Mucosa of descending colon (tissue), 3 donors: Measurements from ENCODE around the gene CPNE5. TPM values are rescaled to one million over a fixed set of nuclear protein-coding genes. Genes with fewer than 3 reads are reported as not detected.

Source experiments
- ATAC-seq: fragments of 200-7000 bp; cut with Tn5 transposase; one replicate; pipeline ENCODE4 v1.9.1; 2020; ENCODE audit warnings: mild to moderate bottlenecking, moderate library complexity
- DNase-seq, 3 donors: peaks; one replicate each; pipeline ENCODE4 v3.0.0-alpha.2; 2020
- H3K36me3 ChIP-seq: fragments of 200-600 bp; one replicate; pipeline ENCODE4 v1.8.0; 2021; ENCODE audit warnings: low read depth, mild to moderate bottlenecking
- H3K4me1 ChIP-seq: fragments of 200-600 bp; one replicate; pipeline ENCODE4 v1.8.0; 2021; ENCODE audit warnings: low read depth, mild to moderate bottlenecking
- H3K4me3 ChIP-seq: fragments of 200-600 bp; one replicate; pipeline ENCODE4 v1.8.0; 2021; ENCODE audit warnings: mild to moderate bottlenecking
- H3K9me3 ChIP-seq: fragments of 200-600 bp; one replicate; pipeline ENCODE4 v1.8.0; 2021; ENCODE audit warnings: mild to moderate bottlenecking
- CTCF ChIP-seq: fragments of 200-600 bp; IDR thresholded peaks from one replicate; pipeline ENCODE4 v1.8.0; 2022; ENCODE audit warnings: antibody characterized with exemption, mild to moderate bottlenecking
- intact Hi-C, 2 donors: fragments of 100-400 bp; cut with DNase I in 1 of 2; cut with micrococcal nuclease in 1 of 2; formaldehyde crosslinking; loops; one replicate each; pipeline versions ENCODE4 v1.11.0 to v1.11.1; 2022; cut with DNase I, micrococcal nuclease
- total RNA-seq, 3 donors: library from RNA; stranded (reverse); fragmentation: NEBNext Ultra II Directional in 2 of 3; extraction: Animal tissue kit (Norgen Biotek cat#: 25700) in 2 of 3; gene quantifications; one replicate each; pipeline versions ENCODE4 v1.2.1 to v1.2.4, GENCODE V29; 2021 to 2023
- donor health status: DM: no; HTN: no; CAD: no; lungs with moderate emphysema.
- donor health status: DM: no; HTN: no; CAD: no.
- donor health status: DM: no; HTN: yes; CAD: no.

Gene CPNE5
- total RNA-seq, 3 donors from 2014 or later: 4.7 to 15.2 (median 6.1) TPM

GRCh38 chr6:36884610-36885009, 45.4 kb upstream of the CPNE5 start:
- no peak for TF ChIP-seq CTCF
- no peak overlapping the region for H3K4me3 ChIP-seq
- ATAC-seq (no peak), DNase-seq (no peak)
- no peaks in the 10 kb centered on the region for H3K36me3 ChIP-seq
- intact Hi-C loops: loop anchor here (5.0 to 10.0 kb wide), 2 partner anchors 100 to 133 kb away; partner anchors contain the start of gene MTCH1 (in 1 of the 2)
- peaks cover 9% of the 10 kb centered on the region for H3K4me1 ChIP-seq
- H3K9me3 ChIP-seq: no peaks in the 10 kb centered on the region

DNA sequence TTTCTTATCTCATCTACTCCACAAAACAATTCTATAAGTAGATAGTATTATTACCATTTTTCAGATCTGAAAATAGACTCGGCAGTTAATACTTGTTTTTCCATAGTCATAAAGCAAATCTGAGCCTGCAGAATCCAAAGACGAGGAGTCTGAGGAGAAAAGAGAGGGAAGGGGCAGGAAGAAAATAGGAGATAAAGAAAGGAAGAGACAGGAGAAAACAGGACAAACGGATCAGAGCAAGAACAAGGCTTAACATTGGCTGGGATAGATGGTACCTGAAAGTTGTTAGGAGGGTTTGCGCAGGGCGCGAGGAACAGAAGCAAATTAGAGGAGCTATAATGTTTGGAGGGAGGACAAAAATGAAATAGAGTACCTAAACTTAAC, 36.0 kb upstream of the CPNE5 start:
- H3K9me3 ChIP-seq: no peaks in the 10 kb centered on the region
- DNase-seq (no peak), ATAC-seq (no peak)
- TF ChIP-seq CTCF: no peak
- peaks cover 8% of the 10 kb centered on the region for H3K4me1 ChIP-seq
- H3K36me3 ChIP-seq: no peaks in the 10 kb centered on the region
- intact Hi-C loops: no loop called here
- H3K4me3 ChIP-seq: peak overlapping the region; percentile 58

- H3K4me3 ChIP-seq: peak within 1 kb of the TSS; percentile 58
- ATAC-seq: peak; percentile 92
- no peaks in the 10 kb centered on the region for H3K9me3 ChIP-seq
- TF ChIP-seq CTCF: no peak
- intact Hi-C loops: no loop called here
- DNase-seq: peak; percentile 84 to 87 (median 86)
- no peaks in the 10 kb centered on the region for H3K36me3 ChIP-seq
- H3K4me1 ChIP-seq: peaks cover 8% of the 10 kb centered on the region
These were observed 35.4 kb upstream of the CPNE5 start, which contains the start of gene PPIL1 for GRCh38 chr6:36874443-36875249. TSS of gene PPIL1 (minus strand) at chr6:36874803. CDS start at chr6:36874772, 31 bp downstream.

DNA sequence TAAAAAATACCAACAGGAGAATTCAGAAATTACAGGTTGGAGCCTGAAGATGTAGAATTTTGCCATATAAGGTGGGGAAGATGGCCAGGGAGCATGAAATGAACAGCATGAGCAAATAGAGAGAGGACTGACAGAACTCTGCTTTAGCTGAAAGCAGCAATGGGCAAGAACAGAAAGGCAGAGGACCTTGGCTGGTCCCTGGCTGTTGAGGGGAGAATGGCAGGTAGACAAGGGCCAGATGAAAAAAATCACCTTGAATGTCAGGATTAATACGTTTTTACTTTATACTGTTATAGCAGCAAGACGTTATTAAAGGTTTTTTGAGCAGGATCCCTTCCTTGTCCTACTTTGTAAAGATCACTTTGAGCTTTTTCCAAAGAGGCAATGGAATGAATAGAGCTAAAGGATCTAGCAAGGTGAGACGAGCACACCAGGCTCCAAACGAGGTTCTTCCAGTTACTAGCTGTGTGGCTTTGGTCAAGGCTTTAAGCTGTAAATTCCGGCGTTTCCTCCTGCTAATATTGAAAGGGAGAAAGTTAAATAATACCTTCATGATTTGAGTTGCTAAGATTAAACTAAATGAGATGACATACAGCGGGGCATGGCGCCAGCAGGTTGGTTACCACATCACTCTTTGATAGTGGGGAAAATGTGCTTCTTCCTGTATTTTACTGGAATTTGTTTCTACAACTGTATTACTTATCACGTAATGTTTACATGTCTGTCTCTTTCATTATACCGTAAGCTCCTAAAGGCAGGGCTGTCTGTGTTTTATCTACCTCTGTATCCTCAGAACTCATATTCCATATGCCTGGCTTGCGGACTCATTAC, 34.6 kb upstream of the CPNE5 start:
- ATAC-seq (peak; percentile 9), DNase-seq (peak in 1 of 3 donors; percentile 37)
- H3K4me3 ChIP-seq: peak overlapping the region; percentile 58
- H3K36me3 ChIP-seq: no peaks in the 10 kb centered on the region
- intact Hi-C loops: no loop called here
- peaks cover 8% of the 10 kb centered on the region for H3K4me1 ChIP-seq
- H3K9me3 ChIP-seq: no peaks in the 10 kb centered on the region
- TF ChIP-seq CTCF: no peak

DNA sequence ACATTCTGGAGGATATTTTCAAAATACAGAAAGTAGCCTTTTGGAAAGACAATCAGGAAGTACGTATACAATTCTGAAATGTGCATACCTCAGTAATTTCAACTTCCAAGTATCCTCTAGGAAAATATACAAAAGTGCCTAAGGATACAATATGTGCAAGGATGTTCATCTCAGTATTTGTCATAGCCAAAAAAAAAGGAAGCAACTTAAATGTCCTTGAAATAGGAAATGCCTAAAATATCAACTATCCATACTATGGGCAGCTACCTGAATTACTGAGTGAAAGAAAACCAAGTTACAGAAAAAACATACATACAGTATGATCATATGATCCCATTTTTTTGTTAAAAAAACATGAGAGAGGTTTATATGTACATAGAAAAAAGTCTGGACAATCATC, 33.9 kb upstream of the CPNE5 start:
- intact Hi-C loops: no loop called here
- DNase-seq: no peak
- Histone ChIP-seq H3K4me3 (no peak overlapping the region), H3K36me3 (no peaks in the 10 kb centered on the region), H3K9me3 (no peaks in the 10 kb centered on the region), H3K4me1 (peaks cover 8% of the 10 kb centered on the region)
- ATAC-seq: no peak
- no peak for TF ChIP-seq CTCF
